H9 (cell line): Measurements from ENCODE around the gene DUSP16. TPM values are rescaled to one million over a fixed set of nuclear protein-coding genes. Genes with fewer than 3 reads are reported as not detected.

ENCODE experiments used
- DNase-seq: peaks from one replicate; pipeline ENCODE4 v3.0.0-alpha.2; 2017
- H2AFZ ChIP-seq: one replicate; pipeline ENCODE4 v1.6.1; 2013; ENCODE audit warnings: mild to moderate bottlenecking, low read length, control low read depth, moderate library complexity
- H2AK5ac ChIP-seq: 2 replicates; pipeline ENCODE4 v1.6.1; 2013; ENCODE audit warnings: low read length, control low read depth, mixed read lengths; ENCODE audit not compliant: insufficient read length
- H2BK120ac ChIP-seq: one replicate; pipeline ENCODE4 v1.6.1; 2013; ENCODE audit warnings: low read depth, mild to moderate bottlenecking, low read length, control low read depth, inconsistent platforms; ENCODE audit not compliant: poor library complexity, severe bottlenecking
- H2BK12ac ChIP-seq: 2 replicates; pipeline ENCODE4 v1.6.1; 2013; ENCODE audit warnings: low read length, control low read depth, mixed read lengths, low read depth; ENCODE audit not compliant: insufficient read length
- H2BK15ac ChIP-seq: 2 replicates; pipeline ENCODE4 v1.6.1; 2013; ENCODE audit warnings: low read depth, low read length, control low read depth
- H2BK20ac ChIP-seq: one replicate; pipeline ENCODE4 v1.6.1; 2013; ENCODE audit warnings: low read depth, mild to moderate bottlenecking, low read length, control low read depth, inconsistent platforms; ENCODE audit not compliant: poor library complexity, severe bottlenecking
- H2BK5ac ChIP-seq: 2 replicates; pipeline ENCODE4 v1.6.1; 2013; ENCODE audit warnings: low read length, control low read depth, mixed read lengths; ENCODE audit not compliant: insufficient read length
- H3K14ac ChIP-seq: 2 replicates; pipeline ENCODE4 v1.6.1; 2013; ENCODE audit warnings: low read length, control low read depth; ENCODE audit not compliant: insufficient read depth
- H3K18ac ChIP-seq: 2 replicates; pipeline ENCODE4 v1.6.1; 2013; ENCODE audit warnings: low read depth, mild to moderate bottlenecking, mixed read lengths, low read length, control low read depth; ENCODE audit not compliant: insufficient read length
- H3K23ac ChIP-seq: 2 replicates; pipeline ENCODE4 v1.6.1; 2013; ENCODE audit warnings: low read length, control low read depth, mixed read lengths, low read depth; ENCODE audit not compliant: insufficient read length
- H3K23me2 ChIP-seq: 2 replicates; pipeline ENCODE4 v1.6.1; 2013; ENCODE audit warnings: low read depth, mild to moderate bottlenecking, mixed read lengths, low read length, control low read depth; ENCODE audit not compliant: insufficient read length, poor library complexity, severe bottlenecking
- H3K27ac ChIP-seq: 2 replicates; pipeline ENCODE4 v1.5.1; 2013; ENCODE audit warnings: low read length, control low read depth, mixed read lengths, low read depth; ENCODE audit not compliant: insufficient read length
- H3K27me3 ChIP-seq: 2 replicates; pipeline ENCODE4 v1.6.1; 2013; ENCODE audit warnings: low read length, control low read depth, inconsistent platforms; ENCODE audit not compliant: insufficient read depth
- H3K4ac ChIP-seq: 2 replicates; pipeline ENCODE4 v1.6.1; 2013; ENCODE audit warnings: low read depth, mild to moderate bottlenecking, control low read depth, inconsistent platforms, low read length, moderate library complexity
- H3K4me1 ChIP-seq: 2 replicates; pipeline ENCODE4 v1.6.1; 2013; ENCODE audit warnings: low read length, control low read depth, inconsistent platforms; ENCODE audit not compliant: insufficient read depth
- H3K4me2 ChIP-seq: 2 replicates; pipeline ENCODE4 v1.6.1; 2013; ENCODE audit warnings: low read length, control low read depth, mixed read lengths; ENCODE audit not compliant: insufficient read length, insufficient read depth
- H3K56ac ChIP-seq: 2 replicates; pipeline ENCODE4 v1.6.1; 2013; ENCODE audit warnings: low read depth, mild to moderate bottlenecking, mixed read lengths, low read length, control low read depth; ENCODE audit not compliant: insufficient read length
- H3K79me1 ChIP-seq: 2 replicates; pipeline ENCODE4 v1.6.1; 2013; ENCODE audit warnings: low read depth, mild to moderate bottlenecking, moderate library complexity, low read length, control low read depth, inconsistent platforms; ENCODE audit not compliant: insufficient read depth, poor library complexity, severe bottlenecking
- H3K79me2 ChIP-seq: 2 replicates; pipeline ENCODE4 v1.6.1; 2013; ENCODE audit warnings: low read length, control low read depth, inconsistent platforms; ENCODE audit not compliant: insufficient read depth
- H3K9ac ChIP-seq: 2 replicates; pipeline ENCODE4 v1.6.1; 2013; ENCODE audit warnings: low read length, control low read depth, mixed read lengths; ENCODE audit not compliant: insufficient read length; ENCODE audit errors: extremely low read depth
- H3K9me3 ChIP-seq: one replicate; pipeline ENCODE4 v1.6.1; 2013; ENCODE audit warnings: low read depth, low read length, inconsistent platforms; ENCODE audit not compliant: control insufficient read depth
- H3T11ph ChIP-seq: one replicate; pipeline ENCODE4 v1.6.1; 2013; ENCODE audit warnings: mild to moderate bottlenecking, low read length, control low read depth, inconsistent platforms
- H4K20me1 ChIP-seq: one replicate; pipeline ENCODE4 v1.6.1; 2013; ENCODE audit not compliant: control insufficient read depth, insufficient read length, insufficient read depth
- H4K5ac ChIP-seq: 2 replicates; pipeline ENCODE4 v1.6.1; 2013; ENCODE audit warnings: low read depth, mild to moderate bottlenecking, mixed read lengths, low read length, control low read depth; ENCODE audit not compliant: insufficient read length
- H4K8ac ChIP-seq: replicated peaks from 2 replicates; pipeline ENCODE4 v1.6.1; 2013; ENCODE audit warnings: low read length, control low read depth, mixed read lengths, low read depth; ENCODE audit not compliant: insufficient read length
- H4K91ac ChIP-seq: 2 replicates; pipeline ENCODE4 v1.6.1; 2013; ENCODE audit warnings: low read depth, mild to moderate bottlenecking, moderate library complexity, mixed read lengths, low read length, control low read depth; ENCODE audit not compliant: insufficient read length
- H3K27ac Mint-ChIP-seq, 3 experiments: 2 replicates in 2 of 3; 3 replicates in 1 of 3; pipeline ENCODE4 v1.8.0; 2020 to 2021; ENCODE audit warnings: mixed read lengths in 3 of 3, mild to moderate bottlenecking in 1 of 3, moderate library complexity in 1 of 3
- H3K27me3 Mint-ChIP-seq: 2 replicates; pipeline ENCODE4 v1.8.0; 2021; ENCODE audit warnings: low read depth, mild to moderate bottlenecking, moderate library complexity, mixed read lengths
- H3K36me3 Mint-ChIP-seq, 3 experiments: 2 replicates in 2 of 3; 3 replicates in 1 of 3; pipeline ENCODE4 v1.8.0; 2020 to 2021; ENCODE audit warnings: low read depth in 3 of 3, mixed read lengths in 3 of 3; ENCODE audit not compliant: insufficient read depth in 1 of 3
- H3K4me1 Mint-ChIP-seq, 2 experiments: 2 replicates each; pipeline ENCODE4 v1.8.0; 2020; ENCODE audit warnings: mixed read lengths in 2 of 2
- H3K4me3 Mint-ChIP-seq, 2 experiments: 2 replicates in 1 of 2; 3 replicates in 1 of 2; pipeline ENCODE4 v1.8.0; 2020 to 2021; ENCODE audit warnings: mild to moderate bottlenecking in 2 of 2, mixed read lengths in 2 of 2, moderate library complexity in 1 of 2
- H3K9me3 Mint-ChIP-seq, 2 experiments: 2 replicates in 1 of 2; 3 replicates in 1 of 2; pipeline ENCODE4 v1.8.0; 2020; ENCODE audit warnings: mild to moderate bottlenecking in 2 of 2, mixed read lengths in 2 of 2, moderate library complexity in 1 of 2
- CTCF ChIP-seq: fragments of 200-600 bp; sonication (generic); conservative IDR thresholded peaks from 3 replicates; pipeline ENCODE4 v1.8.0; 2021; ENCODE audit warnings: antibody characterized with exemption, mild to moderate bottlenecking
- WGBS: extraction: QIAGEN DNeasy Blood & Tissue Kit; methylation state at CpG from one replicate; pipeline ENCODE4 v1.1.7; 2013; ENCODE audit warnings: missing lambda C conversion rate, low lambda C conversion rate, mixed read lengths; ENCODE audit not compliant: insufficient read length; ENCODE audit errors: extremely low coverage; 5-methylcytosine and 5-hydroxymethylcytosine counted together
- total RNA-seq: library from RNA; stranded (reverse); gene quantifications from 2 replicates; pipeline ENCODE4 v1.2.1, GENCODE V29; 2021

The DUSP16 gene
- total RNA-seq, 1 experiment from 2014 or later, result 64.0 TPM

GRCh38 chr12:12529783-12530421, 32.8 kb downstream of the DUSP16 start:
- Histone ChIP-seq H2BK20ac (no peak overlapping the region), H2BK15ac (no peak overlapping the region), H2BK5ac (no peak overlapping the region), H3K14ac (no peak overlapping the region), H4K91ac (no peak overlapping the region), H3K27ac (no peak overlapping the region), H2BK12ac (no peak overlapping the region), H3K27me3 (no peaks in the 10 kb centered on the region), H3K4ac (no peak overlapping the region), H4K5ac (no peak overlapping the region), H4K20me1 (no peaks in the 10 kb centered on the region), H3K9me3 (no peaks in the 10 kb centered on the region), H3K4me2 (no peak overlapping the region), H3T11ph (no peak overlapping the region), H3K23me2 (no peaks in the 10 kb centered on the region), H3K79me2 (peaks cover 6% of the 10 kb centered on the region; the same call in 1 of the 2 replicates), H4K8ac (no peak overlapping the region), H2AFZ (no peak overlapping the region), H3K18ac (no peak overlapping the region), H2BK120ac (no peak overlapping the region), H3K56ac (no peak overlapping the region), H3K79me1 (peaks cover 7% of the 10 kb centered on the region), H3K23ac (no peak overlapping the region), H3K9ac (no peak overlapping the region), H3K4me1 (peaks cover 8% of the 10 kb centered on the region), H2AK5ac (no peak overlapping the region)
- H3K4me3 Mint-ChIP-seq, result no peak overlapping the region
- H3K27ac Mint-ChIP-seq, result peak overlapping the region in 1 of 3 experiments; percentile 46; a peak in 1 of 7 replicates
- no peak for TF ChIP-seq CTCF
- no peaks in the 10 kb centered on the region for H3K27me3 Mint-ChIP-seq
- no CpG with 5 or more reads among the region's 2 CpGs for WGBS
- no peaks in the 10 kb centered on the region for H3K9me3 Mint-ChIP-seq
- peaks cover 0 to 10% (median 9%) of the 10 kb centered on the region in 3 experiments; a peak in 5 of 7 replicates for H3K36me3 Mint-ChIP-seq
- DNase-seq, result no peak
- peaks cover 46% of the 10 kb centered on the region in 2 experiments for H3K4me1 Mint-ChIP-seq
